Fibroblast of mammary gland (primary cell): ENCODE data around the gene ADCK1.

Experiments
- DNase-seq: peaks from one replicate; pipeline ENCODE4 v3.0.0-alpha.2; 2010; ENCODE audit warnings: low read depth
- H3K4me3 ChIP-seq: 2 replicates; pipeline ENCODE4 v1.5.1; 2011; ENCODE audit warnings: low read depth, mild to moderate bottlenecking, low read length, moderate library complexity; ENCODE audit not compliant: control insufficient read depth
- CTCF ChIP-seq: conservative IDR thresholded peaks from 2 replicates; pipeline ENCODE4 v1.5.1; 2011; ENCODE audit warnings: low read depth, low read length, inconsistent platforms; ENCODE audit not compliant: control insufficient read depth, insufficient read depth

ADCK1 gene

GRCh38 chr14:77892381-77892871 is 92.5 kb downstream of the ADCK1 start:
- peak; percentile 45 for DNase-seq
- TF ChIP-seq CTCF: no peak
- H3K4me3 ChIP-seq: no peak overlapping the region

GRCh38 chr14:77892890-77893484 is 93.1 kb downstream of the ADCK1 start:
- DNase-seq: no peak
- H3K4me3 ChIP-seq: no peak overlapping the region
- no peak for TF ChIP-seq CTCF

GRCh38 chr14:77897374-77897773 is 97.5 kb downstream of the ADCK1 start:
- no peak for TF ChIP-seq CTCF
- no peak for DNase-seq

GRCh38 chr14:77902811-77903210 is 102.9 kb downstream of the ADCK1 start:
- no peak for DNase-seq
- no peak overlapping the region for H3K4me3 ChIP-seq
- TF ChIP-seq CTCF: no peak

More at GRCh38 chr14:77897374-77897773, 97.5 kb downstream of the ADCK1 start:
- H3K4me3 ChIP-seq: no peak overlapping the region

- TF ChIP-seq CTCF: no peak
- H3K4me3 ChIP-seq: no peak overlapping the region
- peak; percentile 79 for DNase-seq
These were observed 103.3 kb downstream of the ADCK1 start for GRCh38 chr14:77903221-77903620.

GRCh38 chr14:77903937-77904617 is 104.2 kb downstream of the ADCK1 start:
- peak; percentile 21 for DNase-seq
- no peak overlapping the region for H3K4me3 ChIP-seq
- no peak for TF ChIP-seq CTCF
